ENCODE measurements around the gene OR52E1. TPM values are rescaled to one million over a fixed set of nuclear protein-coding genes. Genes with fewer than 3 reads are reported as not detected.

Gene OR52E1
- total RNA-seq (not detected), polyA plus RNA-seq (not detected)

DNA sequence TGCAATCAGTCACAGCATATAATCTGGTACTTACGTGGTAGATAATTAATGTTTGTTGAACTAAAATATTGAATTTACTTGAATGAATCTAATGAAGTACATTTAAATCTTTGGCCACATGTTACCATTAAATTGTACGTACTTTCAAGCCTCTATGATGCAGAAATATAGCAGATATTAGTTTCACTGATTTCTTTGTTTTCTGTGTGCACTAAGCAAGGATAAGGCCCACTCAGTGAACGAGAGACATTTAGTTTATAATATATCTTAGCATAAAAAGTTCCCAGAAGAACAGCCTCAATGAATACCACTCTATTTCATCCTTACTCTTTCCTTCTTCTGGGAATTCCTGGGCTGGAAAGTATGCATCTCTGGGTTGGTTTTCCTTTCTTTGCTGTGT, at the start of gene OR52E1:
TSS of gene OR52E1 (plus strand) at position 301 of the 400 bp plus-strand sequence.
- Histone ChIP-seq H3K4me1 (ENCODE audit: insufficient read depth, low read length) (no peaks in the 10 kb centered on the region), H3K4me3 (ENCODE audit: low read length in 2 of 2) (no peak within 1 kb of the TSS), H3K27me3 (ENCODE audit: insufficient read depth, low read length) (no peaks in the 10 kb centered on the region), H3K36me3 (ENCODE audit: insufficient read depth, low read length) (no peaks in the 10 kb centered on the region), H3K9me3 (ENCODE audit: control insufficient read depth in 1 of 2, low read length in 2 of 2) (no peaks in the 10 kb centered on the region), H3K27ac (ENCODE audit: low read depth, low read length) (no peak within 1 kb of the TSS)
- H3K9me3 Mint-ChIP-seq: no peaks in the 10 kb centered on the region
- intact Hi-C loops (cut with micrococcal nuclease): no loop called here
- CTCF ChIA-PET (ENCODE audit: partially characterized antibody): no interaction called here
- H3K4me1 Mint-ChIP-seq: no peaks in the 10 kb centered on the region
- no peak for DNase-seq
- H3K27ac Mint-ChIP-seq: no peak within 1 kb of the TSS
- H3K36me3 Mint-ChIP-seq: no peaks in the 10 kb centered on the region
- H3K27me3 Mint-ChIP-seq: peaks cover 0 to 2% of the 10 kb centered on the region in 2 donors
- POLR2A ChIA-PET (ENCODE audit: partially characterized antibody): no interaction called here
- H3K4me3 Mint-ChIP-seq: no peak within 1 kb of the TSS

DNA sequence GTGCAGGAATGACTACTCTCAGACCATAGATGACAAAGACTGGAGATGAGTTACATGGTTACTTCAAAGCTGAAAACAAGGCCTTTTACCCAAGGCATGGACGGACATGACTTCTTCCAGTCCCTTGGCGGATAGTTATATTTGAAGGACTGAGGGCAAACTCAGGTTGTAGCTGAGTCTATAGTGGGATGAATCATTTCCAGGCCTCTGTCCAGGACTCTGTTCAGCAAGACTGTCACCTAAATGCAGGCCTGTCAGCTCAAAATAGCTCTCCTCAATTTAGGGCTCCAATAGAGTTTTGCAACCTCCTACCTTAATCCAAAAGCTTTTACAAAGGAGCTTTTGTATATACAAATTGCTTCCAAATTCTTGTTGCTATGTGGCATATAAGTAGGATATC, 47.4 kb upstream of the OR52E1 start:
- Histone ChIP-seq H3K27ac (ENCODE audit: low read depth, low read length) (no peak overlapping the region), H3K4me1 (ENCODE audit: insufficient read depth, low read length) (no peaks in the 10 kb centered on the region), H3K4me3 (ENCODE audit: low read length in 2 of 2) (no peak overlapping the region), H3K9me3 (ENCODE audit: control insufficient read depth in 1 of 2, low read length in 2 of 2) (peaks cover 0 to 4% of the 10 kb centered on the region in 2 donors), H3K27me3 (ENCODE audit: insufficient read depth, low read length) (no peaks in the 10 kb centered on the region), H3K36me3 (ENCODE audit: insufficient read depth, low read length) (no peaks in the 10 kb centered on the region)
- CTCF ChIA-PET (ENCODE audit: partially characterized antibody): no interaction called here
- H3K9me3 Mint-ChIP-seq: peaks cover 0 to 42% (median 25%) of the 10 kb centered on the region in 8 donors
- no peaks in the 10 kb centered on the region for H3K4me1 Mint-ChIP-seq
- no peak overlapping the region for H3K27ac Mint-ChIP-seq
- no peak for DNase-seq
- no peaks in the 10 kb centered on the region for H3K27me3 Mint-ChIP-seq
- no peaks in the 10 kb centered on the region for H3K36me3 Mint-ChIP-seq
- intact Hi-C loops (cut with micrococcal nuclease): no loop called here
- POLR2A ChIA-PET (ENCODE audit: partially characterized antibody): no interaction called here
- H3K4me3 Mint-ChIP-seq: no peak overlapping the region

DNA sequence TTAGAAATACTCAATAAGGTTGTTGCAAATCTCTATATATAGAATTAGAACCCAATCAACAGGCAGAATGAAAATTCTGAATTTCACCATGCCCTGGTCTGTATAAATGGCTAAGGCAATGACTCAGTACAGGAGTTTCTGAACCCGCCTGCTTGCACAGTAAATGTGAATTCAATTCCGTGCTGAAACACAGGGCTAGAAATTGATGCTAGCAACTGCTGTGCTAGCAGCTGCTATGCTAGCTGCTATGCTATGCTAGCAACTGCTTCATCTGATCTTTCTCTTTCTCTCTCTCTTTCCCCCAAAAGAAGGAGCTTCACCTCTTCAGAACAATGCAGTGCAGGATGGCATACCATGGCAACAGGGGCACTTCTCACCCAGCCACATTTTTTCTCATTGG, 32.7 kb upstream of the OR52E1 start:
- Histone ChIP-seq H3K27ac (ENCODE audit: low read depth, low read length) (no peak overlapping the region), H3K27me3 (ENCODE audit: insufficient read depth, low read length) (no peaks in the 10 kb centered on the region), H3K9me3 (ENCODE audit: control insufficient read depth in 1 of 2, low read length in 2 of 2) (no peaks in the 10 kb centered on the region), H3K36me3 (ENCODE audit: insufficient read depth, low read length) (no peaks in the 10 kb centered on the region), H3K4me1 (ENCODE audit: insufficient read depth, low read length) (no peaks in the 10 kb centered on the region), H3K4me3 (ENCODE audit: low read length in 2 of 2) (no peak overlapping the region)
- Mint-ChIP-seq H3K27ac (no peak overlapping the region), H3K9me3 (peaks cover 0 to 3% (median 0%) of the 10 kb centered on the region in 8 donors), H3K36me3 (no peaks in the 10 kb centered on the region), H3K27me3 (no peaks in the 10 kb centered on the region), H3K4me3 (no peak overlapping the region), H3K4me1 (no peaks in the 10 kb centered on the region)
- intact Hi-C loops (cut with micrococcal nuclease): no loop called here
- ChIA-PET POLR2A (ENCODE audit: partially characterized antibody) (no interaction called here), CTCF (ENCODE audit: partially characterized antibody) (no interaction called here)
- no peak for DNase-seq

DNA sequence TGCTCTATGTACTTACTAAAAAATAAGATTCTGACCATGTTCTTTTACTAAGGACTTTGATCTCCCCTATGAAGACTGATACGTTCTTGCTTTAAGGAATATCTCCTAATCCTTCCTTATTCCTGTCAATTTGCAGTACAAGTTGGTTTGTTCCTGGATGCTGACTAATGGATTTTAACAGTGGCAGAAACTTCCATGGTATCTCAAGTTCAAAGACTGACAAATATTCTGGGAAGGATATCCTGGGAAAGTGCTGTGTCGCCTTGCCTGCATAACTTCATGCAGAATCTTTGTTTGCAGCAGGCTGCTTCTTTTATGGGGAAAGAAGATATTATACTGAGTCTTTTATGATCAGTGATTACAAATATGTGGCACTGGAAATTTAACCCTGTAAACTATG, 31.4 kb upstream of the OR52E1 start:
- H3K4me1 ChIP-seq (ENCODE audit: insufficient read depth, low read length): no peaks in the 10 kb centered on the region
- H3K27ac ChIP-seq (ENCODE audit: low read depth, low read length): no peak overlapping the region
- H3K9me3 ChIP-seq (ENCODE audit: control insufficient read depth in 1 of 2, low read length in 2 of 2): no peaks in the 10 kb centered on the region
- Mint-ChIP-seq H3K4me3 (no peak overlapping the region), H3K27me3 (no peaks in the 10 kb centered on the region), H3K4me1 (no peaks in the 10 kb centered on the region), H3K36me3 (no peaks in the 10 kb centered on the region), H3K9me3 (peaks cover 0 to 3% (median 0%) of the 10 kb centered on the region in 8 donors), H3K27ac (no peak overlapping the region)
- DNase-seq: no peak
- no peaks in the 10 kb centered on the region for H3K27me3 ChIP-seq (ENCODE audit: insufficient read depth, low read length)
- ChIA-PET CTCF (ENCODE audit: partially characterized antibody) (no interaction called here), POLR2A (ENCODE audit: partially characterized antibody) (no interaction called here)
- H3K4me3 ChIP-seq (ENCODE audit: low read length in 2 of 2): no peak overlapping the region
- intact Hi-C loops (cut with micrococcal nuclease): no loop called here
- H3K36me3 ChIP-seq (ENCODE audit: insufficient read depth, low read length): no peaks in the 10 kb centered on the region

DNA sequence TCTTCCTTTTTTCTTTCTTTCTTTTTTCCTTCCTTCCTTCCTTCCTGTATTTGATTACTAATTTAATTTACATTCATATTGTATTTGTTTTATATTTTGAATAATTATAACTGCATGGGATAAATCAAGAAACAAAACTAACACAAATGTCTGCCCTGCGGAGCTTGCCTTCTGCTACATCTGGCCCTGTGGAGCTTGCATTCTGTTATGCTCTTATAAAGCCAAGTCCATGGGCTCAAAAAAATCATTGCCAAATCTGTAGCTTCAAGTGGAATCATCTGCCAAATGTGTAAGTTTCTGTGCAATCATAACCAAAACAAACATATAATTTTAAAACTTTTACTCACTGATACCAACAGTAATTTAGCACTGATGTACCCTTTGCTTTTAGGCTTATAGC, 31.0 kb upstream of the OR52E1 start:
- H3K9me3 ChIP-seq (ENCODE audit: control insufficient read depth in 1 of 2, low read length in 2 of 2): no peaks in the 10 kb centered on the region
- no peak overlapping the region for H3K27ac ChIP-seq (ENCODE audit: low read depth, low read length)
- Mint-ChIP-seq H3K27me3 (no peaks in the 10 kb centered on the region), H3K4me1 (no peaks in the 10 kb centered on the region), H3K9me3 (peaks cover 0 to 3% (median 0%) of the 10 kb centered on the region in 8 donors), H3K4me3 (no peak overlapping the region), H3K36me3 (no peaks in the 10 kb centered on the region), H3K27ac (no peak overlapping the region)
- intact Hi-C loops (cut with micrococcal nuclease): no loop called here
- H3K27me3 ChIP-seq (ENCODE audit: insufficient read depth, low read length): no peaks in the 10 kb centered on the region
- H3K4me1 ChIP-seq (ENCODE audit: insufficient read depth, low read length): no peaks in the 10 kb centered on the region
- ChIA-PET CTCF (ENCODE audit: partially characterized antibody) (no interaction called here), POLR2A (ENCODE audit: partially characterized antibody) (no interaction called here)
- no peak overlapping the region for H3K4me3 ChIP-seq (ENCODE audit: low read length in 2 of 2)
- no peak for DNase-seq
- H3K36me3 ChIP-seq (ENCODE audit: insufficient read depth, low read length): no peaks in the 10 kb centered on the region

DNA sequence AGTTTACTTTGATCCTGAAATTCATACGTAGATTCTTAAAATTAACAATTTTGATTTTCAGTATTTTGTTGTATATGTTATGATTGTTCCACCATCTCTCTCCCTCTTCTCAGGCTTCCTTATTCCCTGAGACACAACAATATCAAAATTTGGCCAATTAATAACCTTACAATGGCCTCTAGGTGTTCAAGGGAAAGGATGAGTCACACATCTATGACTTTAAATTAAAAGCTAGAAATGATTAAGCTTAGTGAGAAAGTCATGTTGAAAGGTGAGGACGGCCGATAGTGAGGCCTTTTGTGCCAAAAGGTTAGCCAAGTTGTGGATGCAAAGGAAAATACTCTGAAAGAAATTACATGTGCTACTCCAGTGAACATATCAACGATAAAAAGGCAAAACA, 28.5 kb upstream of the OR52E1 start:
- Mint-ChIP-seq H3K9me3 (peaks cover 0 to 3% (median 0%) of the 10 kb centered on the region in 8 donors), H3K4me3 (no peak overlapping the region), H3K36me3 (no peaks in the 10 kb centered on the region), H3K4me1 (no peaks in the 10 kb centered on the region), H3K27me3 (no peaks in the 10 kb centered on the region), H3K27ac (no peak overlapping the region)
- Histone ChIP-seq H3K36me3 (ENCODE audit: insufficient read depth, low read length) (no peaks in the 10 kb centered on the region), H3K27ac (ENCODE audit: low read depth, low read length) (no peak overlapping the region), H3K9me3 (ENCODE audit: control insufficient read depth in 1 of 2, low read length in 2 of 2) (no peaks in the 10 kb centered on the region), H3K4me1 (ENCODE audit: insufficient read depth, low read length) (no peaks in the 10 kb centered on the region), H3K27me3 (ENCODE audit: insufficient read depth, low read length) (no peaks in the 10 kb centered on the region), H3K4me3 (ENCODE audit: low read length in 2 of 2) (no peak overlapping the region)
- intact Hi-C loops (cut with micrococcal nuclease): no loop called here
- ChIA-PET CTCF (ENCODE audit: partially characterized antibody) (no interaction called here), POLR2A (ENCODE audit: partially characterized antibody) (no interaction called here)
- DNase-seq: no peak

DNA sequence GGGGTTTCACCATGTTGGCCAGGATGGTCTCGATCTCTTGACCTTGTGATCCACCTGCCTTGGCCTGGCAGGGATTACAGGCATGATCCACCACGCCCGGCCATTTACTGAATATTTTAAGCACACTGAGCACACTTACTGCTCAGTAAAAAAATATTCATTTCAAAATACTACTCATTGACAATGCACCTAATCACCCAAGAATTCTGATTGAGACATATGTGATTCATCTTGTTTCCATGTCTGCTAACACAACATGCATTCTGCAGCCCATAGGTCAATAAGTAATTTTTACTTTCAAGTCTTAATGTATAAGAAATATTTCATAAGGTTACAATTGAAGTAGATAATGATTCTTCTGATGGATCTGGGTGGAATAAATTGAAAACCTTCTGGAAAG, 27.3 kb upstream of the OR52E1 start:
- intact Hi-C loops (cut with micrococcal nuclease): no loop called here
- no peaks in the 10 kb centered on the region for H3K27me3 ChIP-seq (ENCODE audit: insufficient read depth, low read length)
- no peak overlapping the region for H3K4me3 ChIP-seq (ENCODE audit: low read length in 2 of 2)
- no peaks in the 10 kb centered on the region for H3K9me3 ChIP-seq (ENCODE audit: control insufficient read depth in 1 of 2, low read length in 2 of 2)
- Mint-ChIP-seq H3K27ac (no peak overlapping the region), H3K9me3 (peaks cover 0 to 6% (median 0%) of the 10 kb centered on the region in 8 donors), H3K27me3 (no peaks in the 10 kb centered on the region), H3K36me3 (no peaks in the 10 kb centered on the region), H3K4me1 (no peaks in the 10 kb centered on the region), H3K4me3 (no peak overlapping the region)
- DNase-seq: no peak
- no peaks in the 10 kb centered on the region for H3K36me3 ChIP-seq (ENCODE audit: insufficient read depth, low read length)
- H3K27ac ChIP-seq (ENCODE audit: low read depth, low read length): no peak overlapping the region
- CTCF ChIA-PET (ENCODE audit: partially characterized antibody): no interaction called here
- H3K4me1 ChIP-seq (ENCODE audit: insufficient read depth, low read length): no peaks in the 10 kb centered on the region
- POLR2A ChIA-PET (ENCODE audit: partially characterized antibody): no interaction called here

DNA sequence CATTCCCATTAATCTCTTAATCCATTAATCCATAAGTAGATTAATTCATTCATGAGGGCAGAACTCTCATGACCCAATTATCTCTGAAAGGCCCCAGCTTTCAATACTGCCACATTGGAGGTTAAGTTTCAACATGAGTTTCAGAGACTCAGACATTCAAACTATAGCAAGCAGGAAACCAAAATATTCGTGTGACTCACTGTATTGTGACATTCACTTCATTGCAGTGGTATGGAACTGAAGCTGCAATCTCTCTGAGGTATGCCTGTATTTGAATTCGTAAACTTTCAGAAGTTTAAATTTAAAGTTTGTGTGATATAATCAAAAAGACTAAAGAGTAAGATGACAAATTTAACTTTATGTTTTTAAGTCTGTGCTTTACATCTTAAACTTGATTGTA, 26.0 kb upstream of the OR52E1 start:
- no peak for DNase-seq
- Histone ChIP-seq H3K27ac (ENCODE audit: low read depth, low read length) (no peak overlapping the region), H3K4me3 (ENCODE audit: low read length in 2 of 2) (no peak overlapping the region), H3K9me3 (ENCODE audit: control insufficient read depth in 1 of 2, low read length in 2 of 2) (no peaks in the 10 kb centered on the region), H3K27me3 (ENCODE audit: insufficient read depth, low read length) (no peaks in the 10 kb centered on the region), H3K4me1 (ENCODE audit: insufficient read depth, low read length) (no peaks in the 10 kb centered on the region), H3K36me3 (ENCODE audit: insufficient read depth, low read length) (no peaks in the 10 kb centered on the region)
- Mint-ChIP-seq H3K36me3 (no peaks in the 10 kb centered on the region), H3K27me3 (no peaks in the 10 kb centered on the region), H3K27ac (no peak overlapping the region), H3K9me3 (peaks cover 0 to 5% (median 0%) of the 10 kb centered on the region in 8 donors), H3K4me1 (no peaks in the 10 kb centered on the region), H3K4me3 (no peak overlapping the region)
- intact Hi-C loops (cut with micrococcal nuclease): no loop called here
- ChIA-PET CTCF (ENCODE audit: partially characterized antibody) (interaction anchor here (1.1 kb wide), 1 partner anchor 31 kb away, joined by 3 read pairs; no protein-coding TSS in a partner anchor), POLR2A (ENCODE audit: partially characterized antibody) (no interaction called here)
